ENCODE data around the gene CXXC4.

Gene CXXC4

DNA sequence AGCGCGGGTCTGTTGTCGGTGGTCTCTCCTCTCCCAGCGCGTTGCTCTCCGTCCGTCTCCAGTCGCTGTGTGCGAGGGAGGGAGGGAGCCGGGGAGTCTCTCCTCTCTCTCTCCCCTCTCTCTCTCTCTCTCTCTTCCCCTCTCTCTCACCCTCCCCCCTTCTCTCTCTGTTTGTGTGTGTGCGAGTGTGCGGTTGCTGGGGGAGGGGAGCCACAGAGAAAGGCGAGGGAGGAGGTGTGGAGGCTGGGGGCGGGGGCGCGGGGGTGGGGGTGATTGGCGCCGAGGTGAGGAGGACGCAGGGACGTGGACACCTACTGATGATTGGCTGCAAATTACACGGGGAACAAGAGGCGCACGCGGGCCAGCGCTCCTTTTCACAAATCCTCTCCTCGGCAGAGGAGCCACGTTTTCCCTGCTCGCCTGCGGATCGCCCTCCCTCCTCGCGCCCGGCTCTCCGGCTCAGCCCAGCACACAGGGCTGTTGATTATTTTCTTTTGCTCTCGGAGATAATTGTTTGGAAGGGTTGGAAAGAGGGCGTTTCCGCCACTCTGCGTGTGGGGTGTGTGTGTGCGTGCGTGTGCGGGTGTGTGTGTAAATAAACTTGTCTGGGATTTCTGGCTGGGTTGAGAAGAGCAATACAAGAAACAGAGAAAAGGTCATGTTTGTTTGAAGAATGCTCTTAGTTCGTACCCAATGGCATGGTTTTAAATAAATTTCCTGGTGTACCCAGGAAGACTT, at the start of gene CXXC4:
Gene CXXC4, minus strand, starts transcription at position 73 of the 738 bp plus-strand sequence. CDS start 3,092 bp downstream, outside the sequence.
- H3K9ac ChIP-seq (ENCODE audit: low read length): peak within 1 kb of the TSS; percentile 68
- H3K4me3 ChIP-seq (ENCODE audit: low read length): peak within 1 kb of the TSS; percentile 82
- no peaks in the 10 kb centered on the region for H3K9me3 ChIP-seq (ENCODE audit: insufficient read depth, low read length)
- no peaks in the 10 kb centered on the region for H3K36me3 ChIP-seq (replicated peaks; ENCODE audit: low read depth, low read length)
- H3K27me3 ChIP-seq (ENCODE audit: low read depth, low read length): no peaks in the 10 kb centered on the region
- H3K79me2 ChIP-seq (ENCODE audit: low read length): peaks cover 6% of the 10 kb centered on the region
- no peaks in the 10 kb centered on the region for H4K20me1 ChIP-seq (ENCODE audit: insufficient read depth, low read length)
- no peak for TF ChIP-seq EZH2phosphoT487 (IDR thresholded peaks at IDR 0.05; ENCODE audit: low read depth)
- TF ChIP-seq, protein P1, sequence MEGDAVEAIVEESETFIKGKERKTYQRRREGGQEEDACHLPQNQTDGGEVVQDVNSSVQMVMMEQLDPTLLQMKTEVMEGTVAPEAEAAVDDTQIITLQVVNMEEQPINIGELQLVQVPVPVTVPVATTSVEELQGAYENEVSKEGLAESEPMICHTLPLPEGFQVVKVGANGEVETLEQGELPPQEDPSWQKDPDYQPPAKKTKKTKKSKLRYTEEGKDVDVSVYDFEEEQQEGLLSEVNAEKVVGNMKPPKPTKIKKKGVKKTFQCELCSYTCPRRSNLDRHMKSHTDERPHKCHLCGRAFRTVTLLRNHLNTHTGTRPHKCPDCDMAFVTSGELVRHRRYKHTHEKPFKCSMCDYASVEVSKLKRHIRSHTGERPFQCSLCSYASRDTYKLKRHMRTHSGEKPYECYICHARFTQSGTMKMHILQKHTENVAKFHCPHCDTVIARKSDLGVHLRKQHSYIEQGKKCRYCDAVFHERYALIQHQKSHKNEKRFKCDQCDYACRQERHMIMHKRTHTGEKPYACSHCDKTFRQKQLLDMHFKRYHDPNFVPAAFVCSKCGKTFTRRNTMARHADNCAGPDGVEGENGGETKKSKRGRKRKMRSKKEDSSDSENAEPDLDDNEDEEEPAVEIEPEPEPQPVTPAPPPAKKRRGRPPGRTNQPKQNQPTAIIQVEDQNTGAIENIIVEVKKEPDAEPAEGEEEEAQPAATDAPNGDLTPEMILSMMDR (IDR thresholded peaks at IDR 0.05; ENCODE audit: low read depth, low read length): no peak
- H3K27ac ChIP-seq (ENCODE audit: low read length): peak within 1 kb of the TSS; percentile 42
- peak within 1 kb of the TSS; percentile 71 for H3K4me2 ChIP-seq (ENCODE audit: low read length)
- peak within 1 kb of the TSS; percentile 69 for H2AFZ ChIP-seq (ENCODE audit: low read depth, low read length)
- peaks cover 16% of the 10 kb centered on the region for H3K4me1 ChIP-seq (ENCODE audit: low read length)

DNA sequence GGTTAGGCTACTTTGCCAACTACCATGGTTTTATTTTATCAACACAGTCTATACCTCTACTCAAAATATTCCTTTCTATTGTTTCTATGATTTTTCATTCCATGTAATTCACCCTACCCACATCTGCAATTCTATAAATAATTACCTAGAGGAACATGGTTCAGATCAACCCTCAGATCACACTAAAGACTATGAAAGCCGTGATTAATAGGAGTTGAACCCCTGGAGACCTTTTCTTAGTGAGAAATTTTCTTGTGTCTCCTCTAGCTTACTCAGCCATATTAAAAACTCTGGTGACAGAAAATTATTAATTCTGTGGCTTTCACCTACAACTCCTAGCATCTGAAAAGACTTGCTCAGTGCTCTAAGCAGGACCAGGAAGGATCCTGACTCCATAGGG, 38.5 kb upstream of the CXXC4 start:
- no peak overlapping the region for H3K27ac ChIP-seq (ENCODE audit: low read length)
- no peaks in the 10 kb centered on the region for H3K27me3 ChIP-seq (ENCODE audit: low read depth, low read length)
- H4K20me1 ChIP-seq (ENCODE audit: insufficient read depth, low read length): no peaks in the 10 kb centered on the region
- H3K9me3 ChIP-seq (ENCODE audit: insufficient read depth, low read length): no peaks in the 10 kb centered on the region
- no peaks in the 10 kb centered on the region for H3K79me2 ChIP-seq (ENCODE audit: low read length)
- no peak for TF ChIP-seq EZH2phosphoT487 (IDR thresholded peaks at IDR 0.05; ENCODE audit: low read depth)
- TF ChIP-seq, protein P1 (IDR thresholded peaks at IDR 0.05; ENCODE audit: low read depth, low read length): no peak
- no peaks in the 10 kb centered on the region for H3K36me3 ChIP-seq (replicated peaks; ENCODE audit: low read depth, low read length)
- H3K4me1 ChIP-seq (ENCODE audit: low read length): no peaks in the 10 kb centered on the region
- H3K4me3 ChIP-seq (ENCODE audit: low read length): no peak overlapping the region
- H3K9ac ChIP-seq (ENCODE audit: low read length): no peak overlapping the region
- no peak overlapping the region for H3K4me2 ChIP-seq (ENCODE audit: low read length)
- no peak overlapping the region for H2AFZ ChIP-seq (ENCODE audit: low read depth, low read length)

DNA sequence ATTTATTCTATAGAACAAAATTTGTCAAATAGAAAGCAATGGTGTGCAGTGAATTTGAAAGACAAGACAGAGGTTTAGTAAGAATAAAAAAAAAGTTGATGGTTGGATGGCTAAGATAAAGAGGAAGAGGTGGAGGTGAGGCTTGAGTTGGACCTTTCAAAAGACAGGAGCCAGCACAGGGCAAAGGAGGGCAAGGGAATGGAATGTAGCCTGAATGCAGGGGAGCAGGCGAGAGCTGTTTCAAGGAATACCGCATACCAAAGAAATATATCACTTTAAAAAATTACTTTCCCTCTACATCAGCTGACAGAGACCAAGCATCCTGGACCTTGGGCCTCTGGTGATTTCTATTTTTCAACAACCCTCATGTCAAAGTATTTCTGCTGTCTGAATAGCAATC, 38.0 kb upstream of the CXXC4 start:
- H4K20me1 ChIP-seq (ENCODE audit: insufficient read depth, low read length): no peaks in the 10 kb centered on the region
- no peak overlapping the region for H3K4me3 ChIP-seq (ENCODE audit: low read length)
- H3K27me3 ChIP-seq (ENCODE audit: low read depth, low read length): no peaks in the 10 kb centered on the region
- no peak overlapping the region for H3K4me2 ChIP-seq (ENCODE audit: low read length)
- no peak for TF ChIP-seq EZH2phosphoT487 (IDR thresholded peaks at IDR 0.05; ENCODE audit: low read depth)
- TF ChIP-seq, protein P1 (IDR thresholded peaks at IDR 0.05; ENCODE audit: low read depth, low read length): no peak
- H3K27ac ChIP-seq (ENCODE audit: low read length): no peak overlapping the region
- H3K9ac ChIP-seq (ENCODE audit: low read length): no peak overlapping the region
- H3K9me3 ChIP-seq (ENCODE audit: insufficient read depth, low read length): no peaks in the 10 kb centered on the region
- no peaks in the 10 kb centered on the region for H3K36me3 ChIP-seq (replicated peaks; ENCODE audit: low read depth, low read length)
- no peaks in the 10 kb centered on the region for H3K4me1 ChIP-seq (ENCODE audit: low read length)
- no peak overlapping the region for H2AFZ ChIP-seq (ENCODE audit: low read depth, low read length)
- H3K79me2 ChIP-seq (ENCODE audit: low read length): no peaks in the 10 kb centered on the region

DNA sequence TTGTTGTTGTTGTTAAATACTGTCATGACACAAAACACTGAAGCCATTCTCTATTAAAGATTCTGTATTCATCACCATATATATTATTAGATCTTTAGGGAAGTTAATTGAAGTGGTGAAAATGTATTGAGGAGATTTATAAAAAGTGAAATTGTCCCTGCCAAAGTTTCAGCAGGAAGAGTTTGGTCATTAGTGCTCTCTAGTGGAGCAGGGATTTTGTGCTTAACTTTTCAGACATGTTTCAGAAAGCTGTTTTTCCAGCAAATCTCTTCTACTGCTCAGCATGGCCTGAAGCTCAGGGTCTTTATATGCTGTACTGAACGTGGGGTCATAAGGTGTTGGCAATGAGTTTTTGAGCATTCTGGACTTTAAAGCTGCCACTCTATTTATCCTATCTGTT, 36.7 kb upstream of the CXXC4 start:
- no peak overlapping the region for H3K4me3 ChIP-seq (ENCODE audit: low read length)
- TF ChIP-seq, protein P1 (IDR thresholded peaks at IDR 0.05; ENCODE audit: low read depth, low read length): peak; percentile 36
- no peak for TF ChIP-seq EZH2phosphoT487 (IDR thresholded peaks at IDR 0.05; ENCODE audit: low read depth)
- H4K20me1 ChIP-seq (ENCODE audit: insufficient read depth, low read length): no peaks in the 10 kb centered on the region
- no peak overlapping the region for H3K27ac ChIP-seq (ENCODE audit: low read length)
- no peak overlapping the region for H3K4me2 ChIP-seq (ENCODE audit: low read length)
- no peak overlapping the region for H2AFZ ChIP-seq (ENCODE audit: low read depth, low read length)
- H3K4me1 ChIP-seq (ENCODE audit: low read length): no peaks in the 10 kb centered on the region
- no peaks in the 10 kb centered on the region for H3K9me3 ChIP-seq (ENCODE audit: insufficient read depth, low read length)
- H3K36me3 ChIP-seq (replicated peaks; ENCODE audit: low read depth, low read length): no peaks in the 10 kb centered on the region
- no peaks in the 10 kb centered on the region for H3K79me2 ChIP-seq (ENCODE audit: low read length)
- H3K27me3 ChIP-seq (ENCODE audit: low read depth, low read length): no peaks in the 10 kb centered on the region
- H3K9ac ChIP-seq (ENCODE audit: low read length): no peak overlapping the region
